Erythroblast (primary cell): ENCODE measurements around the gene FBXL7.

Experiments
- DNase-seq, 2 experiments: peaks; one replicate each; lab custom pipeline; 2025; lab: John Stamatoyannopoulos, UW
- GATA1 ChIP-seq: IDR thresholded peaks from 2 replicates; pipeline ENCODE4 v1.6.1; 2011; ENCODE audit warnings: low read depth, mild to moderate bottlenecking, control low read depth, low read length, moderate library complexity
- POLR2A ChIP-seq: IDR thresholded peaks from 2 replicates; pipeline ENCODE4 v1.6.1; 2011; ENCODE audit warnings: mild to moderate bottlenecking, low read length

Gene FBXL7

DNA sequence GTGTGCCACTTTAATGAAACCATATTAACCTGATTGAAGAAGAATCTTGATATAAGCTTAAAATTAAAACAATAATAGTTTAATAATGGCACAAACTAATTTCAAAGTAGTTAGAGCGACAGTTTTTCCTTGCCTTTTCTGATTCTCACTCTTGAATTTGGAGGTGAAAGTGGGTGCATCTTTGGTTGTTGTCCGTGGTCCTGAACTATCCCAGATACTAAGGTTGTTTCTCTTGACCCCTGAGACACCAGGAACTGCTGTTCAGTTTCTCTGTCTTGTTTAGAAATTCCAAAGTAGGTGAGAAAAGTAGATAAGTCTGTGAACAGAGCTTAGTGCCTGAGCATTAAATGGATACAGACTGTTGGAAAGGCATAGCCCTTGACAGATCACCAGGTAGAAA, 274.7 kb downstream of the FBXL7 start:
- TF ChIP-seq GATA1, result no peak
- TF ChIP-seq POLR2A, result no peak
- DNase-seq, result no peak

DNA sequence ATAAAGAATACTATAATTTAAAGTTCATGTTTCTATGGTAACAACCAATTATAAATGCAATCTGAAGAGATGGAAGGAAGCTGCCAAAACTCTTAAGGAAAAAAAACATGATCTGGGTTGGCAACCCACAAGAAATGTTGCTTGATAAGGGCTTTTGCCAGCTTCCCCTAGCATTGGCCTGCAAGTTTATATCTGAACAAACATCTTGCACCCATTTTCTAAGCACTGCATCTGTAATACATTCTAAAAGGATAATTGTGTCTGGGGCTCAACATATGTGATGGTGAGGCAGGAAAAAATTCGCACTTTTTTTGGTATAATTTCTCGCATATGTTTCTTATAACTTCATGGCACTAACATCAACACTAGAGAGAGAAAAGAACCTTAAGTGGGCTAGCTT, 276.4 kb downstream of the FBXL7 start:
- TF ChIP-seq GATA1 (no peak), POLR2A (no peak)
- DNase-seq, result no peak

DNA sequence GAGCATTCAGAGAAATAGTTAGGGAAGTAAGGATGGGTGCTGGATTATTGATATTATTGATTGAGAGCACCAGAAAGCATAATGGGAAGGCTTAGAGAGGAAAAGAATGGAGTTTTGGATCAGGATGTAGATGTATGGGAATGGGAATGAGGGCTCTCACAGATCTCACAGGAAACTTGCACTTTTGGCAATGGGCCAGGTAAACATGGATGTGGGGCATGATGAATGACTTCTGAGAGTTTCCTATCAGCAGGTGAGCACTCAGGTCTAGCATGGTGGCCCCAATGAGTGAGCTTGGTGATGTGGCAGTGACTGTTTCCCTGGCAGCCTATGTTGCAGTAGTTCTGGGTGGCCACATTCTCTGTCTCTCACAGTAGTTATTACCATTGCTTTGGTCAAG, 283.8 kb downstream of the FBXL7 start:
- DNase-seq, result no peak
- no peak for TF ChIP-seq GATA1
- no peak for TF ChIP-seq POLR2A

DNA sequence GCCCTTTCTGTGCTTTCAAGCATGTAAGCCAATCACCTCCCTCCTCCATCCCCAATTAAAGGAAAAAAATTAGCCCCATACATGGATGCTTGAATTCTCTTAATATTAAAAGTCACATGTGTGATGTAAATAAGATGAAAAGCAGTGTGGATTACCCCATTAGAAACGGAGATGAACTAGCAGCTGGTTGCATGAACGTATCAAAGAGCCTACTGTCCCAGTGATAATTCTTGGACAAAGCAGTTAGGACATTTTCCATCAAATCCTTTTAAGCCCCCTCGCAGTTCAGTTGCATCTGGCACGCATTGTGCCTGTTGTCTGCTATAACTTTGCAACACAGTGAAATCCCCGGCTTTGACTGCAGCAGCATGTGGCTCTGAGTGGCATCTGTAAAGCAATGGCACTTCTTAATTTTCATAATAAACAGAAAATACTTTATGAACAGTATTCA, 285.6 kb downstream of the FBXL7 start:
- no peak for DNase-seq
- no peak for TF ChIP-seq POLR2A
- TF ChIP-seq GATA1, result no peak

DNA sequence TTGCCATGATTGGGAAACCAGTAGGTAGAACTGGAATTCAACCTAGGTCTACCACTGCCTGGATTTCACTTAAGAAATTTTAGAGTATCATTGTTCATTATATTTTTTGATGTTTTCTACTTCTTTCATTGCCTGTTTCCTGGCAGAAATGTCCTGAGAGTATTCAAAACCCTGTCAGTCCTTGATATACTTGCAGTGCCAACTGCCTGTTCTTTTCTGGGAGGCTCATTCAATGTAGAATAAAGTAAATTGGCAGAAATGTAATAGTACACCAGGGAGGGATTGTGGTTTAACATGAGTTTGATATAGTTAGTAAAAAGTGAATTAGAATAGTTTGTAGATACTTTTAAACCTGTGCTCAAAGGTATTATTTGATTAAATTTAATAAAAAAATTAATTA, 286.3 kb downstream of the FBXL7 start:
- no peak for DNase-seq
- TF ChIP-seq POLR2A (no peak), GATA1 (no peak)

DNA sequence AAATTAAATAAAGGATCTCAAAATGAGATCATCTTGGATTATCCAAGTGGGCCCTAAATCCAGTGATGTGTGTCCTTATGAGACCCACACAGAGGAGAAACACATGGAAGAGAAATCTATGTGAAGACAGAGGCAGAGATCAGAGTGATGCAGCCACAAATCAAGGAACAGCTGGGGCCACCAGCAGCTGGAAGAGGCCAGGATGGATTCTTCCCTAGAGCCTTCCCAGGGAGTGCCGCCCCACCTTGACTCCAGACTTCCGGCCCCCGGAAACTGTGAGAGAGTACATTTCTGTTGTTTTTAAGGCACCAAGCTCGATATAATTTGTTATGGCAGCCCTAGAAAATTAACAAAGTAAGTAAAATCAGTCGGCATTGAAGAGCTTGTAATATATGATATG, 286.9 kb downstream of the FBXL7 start:
- no peak for DNase-seq
- TF ChIP-seq POLR2A (no peak), GATA1 (no peak)

DNA sequence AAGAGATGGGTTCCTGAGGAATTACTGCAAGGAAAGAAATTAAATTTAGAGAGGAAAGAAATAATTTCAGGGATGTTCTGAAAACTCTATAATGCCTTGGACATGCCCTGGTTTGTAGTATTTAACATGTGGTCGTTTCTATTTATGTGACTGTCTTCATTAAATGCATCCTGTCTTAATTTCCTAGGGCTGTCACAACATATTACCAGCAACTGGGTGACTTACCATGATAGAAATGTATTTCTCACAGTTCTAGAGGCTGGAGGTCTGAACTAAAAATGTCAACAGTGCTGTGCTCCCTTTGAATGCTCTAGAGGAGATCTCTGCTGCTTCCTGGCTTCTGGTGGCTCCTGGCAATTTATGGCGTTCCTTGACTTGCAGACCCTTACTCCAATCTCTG, 287.7 kb downstream of the FBXL7 start:
- no peak for DNase-seq
- TF ChIP-seq GATA1 (no peak), POLR2A (no peak)

DNA sequence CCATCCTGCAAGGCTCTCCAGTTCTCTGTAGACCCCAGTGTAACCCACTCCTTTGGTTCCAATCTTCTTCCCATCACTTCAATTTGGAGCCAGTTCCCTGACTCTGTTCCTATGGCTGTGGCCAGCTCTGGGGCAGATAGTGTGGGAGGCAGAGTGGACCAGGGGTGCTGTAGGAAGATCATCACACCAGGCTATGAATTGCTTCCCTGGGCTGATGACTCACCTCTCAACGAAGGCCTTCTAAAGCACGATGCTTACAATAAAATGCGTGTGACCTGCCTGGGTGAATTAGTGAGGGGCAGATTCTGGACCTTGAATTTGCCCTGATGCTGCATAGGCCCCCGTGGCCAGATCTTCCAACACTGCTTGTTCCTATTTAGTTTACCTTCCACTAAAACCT, 289.7 kb downstream of the FBXL7 start:
- no peak for DNase-seq
- TF ChIP-seq GATA1, result no peak
- no peak for TF ChIP-seq POLR2A

DNA sequence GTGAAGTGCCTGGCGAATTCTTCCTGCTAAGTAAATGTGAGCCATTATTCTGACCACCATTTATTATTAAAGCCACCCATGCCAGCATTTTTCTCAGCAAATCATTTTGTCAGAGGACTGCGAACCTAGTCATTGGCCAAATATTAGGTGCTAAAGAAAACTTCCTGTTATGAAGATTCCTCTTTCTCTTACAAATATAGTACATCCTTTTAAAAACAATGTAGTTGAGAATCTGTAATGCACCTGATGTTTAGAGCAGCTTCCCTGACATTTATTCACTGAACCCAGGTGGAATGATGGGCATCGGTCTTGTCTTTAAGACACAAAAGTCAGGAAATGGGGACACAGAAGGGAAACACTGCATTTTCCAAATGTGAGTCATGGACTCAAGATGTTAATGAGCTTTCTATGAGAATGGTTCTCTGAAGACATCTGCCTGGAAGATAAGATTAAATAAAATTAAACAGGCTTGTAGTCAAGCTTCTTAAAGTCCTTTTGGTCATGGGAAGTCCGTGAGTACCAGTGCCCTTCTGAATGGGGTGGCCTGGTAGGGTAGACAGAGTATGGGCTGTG, 290.6 kb downstream of the FBXL7 start:
- DNase-seq, result no peak
- TF ChIP-seq POLR2A, result no peak
- no peak for TF ChIP-seq GATA1

DNA sequence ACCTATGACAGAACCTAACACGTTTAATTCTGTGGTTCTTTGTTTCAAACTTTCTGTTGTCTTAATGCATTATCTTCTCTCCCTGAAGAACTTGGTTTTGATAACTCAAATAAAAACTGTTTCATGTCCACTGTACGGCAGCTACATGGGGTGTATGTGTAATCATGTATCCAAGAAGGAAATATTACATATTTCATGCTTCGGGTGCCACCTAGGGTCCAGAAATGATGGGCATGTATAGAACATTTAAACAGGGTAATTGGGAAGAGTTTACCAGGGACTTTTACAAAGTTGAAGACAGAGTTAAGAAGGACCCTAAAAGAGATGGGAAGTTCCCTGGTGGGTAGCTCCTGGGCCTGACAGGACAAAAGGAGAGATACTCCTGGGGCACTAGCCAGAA, 291.3 kb downstream of the FBXL7 start:
- no peak for TF ChIP-seq GATA1
- TF ChIP-seq POLR2A, result no peak
- DNase-seq, result no peak

DNA sequence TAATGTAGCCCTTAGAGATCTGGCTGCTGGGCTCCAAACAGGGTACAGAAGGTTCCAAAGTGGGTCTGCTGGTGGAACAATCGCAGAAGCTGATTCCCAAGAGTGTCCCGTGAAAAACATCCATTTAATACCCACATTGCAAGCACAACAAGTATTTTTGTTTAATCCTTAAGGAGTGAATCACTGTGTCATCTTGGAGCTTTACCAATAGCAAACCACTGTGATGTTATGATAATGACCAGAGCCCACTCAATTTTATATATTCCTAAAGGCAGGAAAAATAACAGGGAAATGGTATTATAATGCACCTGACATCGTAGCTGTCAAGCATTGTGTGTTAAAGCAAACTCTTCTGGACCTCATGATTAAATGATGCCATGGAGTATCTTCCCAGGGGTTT, 291.9 kb downstream of the FBXL7 start:
- no peak for TF ChIP-seq GATA1
- no peak for TF ChIP-seq POLR2A
- DNase-seq, result no peak

DNA sequence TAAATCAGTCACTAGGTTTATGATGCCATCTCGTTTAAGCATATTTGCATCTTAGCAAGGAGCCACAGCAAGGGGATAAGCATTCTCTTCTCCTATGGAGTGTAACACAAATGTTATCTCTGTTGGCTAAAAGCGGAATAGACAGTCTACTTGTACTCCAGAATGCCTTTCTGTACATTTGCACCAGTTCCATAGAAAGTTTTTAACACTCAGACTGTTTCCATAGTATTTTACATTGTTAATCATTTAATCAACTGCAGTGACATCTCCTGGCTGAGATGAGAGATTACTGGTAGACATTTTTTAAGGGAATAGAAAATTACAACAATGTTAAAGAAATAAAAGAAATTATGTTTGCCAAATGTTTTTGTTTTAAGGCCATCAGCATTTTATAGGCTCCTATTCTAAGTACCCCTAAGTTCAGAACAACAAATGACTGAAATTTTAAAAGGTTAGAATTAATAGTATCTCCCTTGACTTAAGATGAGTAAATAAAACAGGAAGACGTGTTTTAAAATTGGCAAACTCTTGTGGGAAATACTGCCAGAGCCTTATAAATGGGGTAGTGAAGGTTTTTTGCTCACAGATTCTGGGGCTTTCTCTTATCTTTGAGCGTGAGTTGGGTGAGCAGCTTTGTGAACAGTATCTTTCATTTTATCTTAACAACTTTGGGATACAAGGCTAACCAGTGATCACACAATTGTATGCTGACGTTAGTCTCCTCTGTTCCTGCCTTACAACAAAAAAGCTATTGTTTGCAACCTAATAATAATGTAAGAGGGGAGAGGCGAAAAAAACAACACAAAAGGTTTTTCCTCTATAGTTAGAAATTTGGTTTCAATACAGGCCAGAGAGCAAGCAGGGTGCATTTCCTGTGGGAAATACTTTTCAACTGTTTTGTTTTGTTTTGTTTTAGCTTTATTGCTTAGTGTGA, 294.3 kb downstream of the FBXL7 start:
- no peak for TF ChIP-seq GATA1
- TF ChIP-seq POLR2A, result no peak
- no peak for DNase-seq

DNA sequence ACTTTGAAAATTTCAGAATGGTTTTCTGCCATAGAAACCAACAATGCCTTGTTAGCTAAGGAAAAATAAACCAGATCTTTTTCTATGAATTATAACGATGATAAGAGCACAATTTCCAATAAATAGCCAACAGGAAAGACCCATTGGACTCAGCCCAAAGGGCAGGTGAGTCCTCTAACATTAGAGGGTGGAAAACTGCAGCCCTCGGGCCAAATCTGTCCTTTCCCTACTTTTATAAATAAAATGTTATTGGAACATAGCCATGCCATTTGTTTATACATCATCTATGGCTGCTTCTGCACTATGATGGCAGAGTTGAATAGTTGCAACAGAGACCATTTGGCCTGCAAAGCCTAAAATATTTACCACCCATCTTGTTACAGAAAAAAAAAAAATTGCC, 296.1 kb downstream of the FBXL7 start:
- TF ChIP-seq GATA1, result no peak
- TF ChIP-seq POLR2A, result no peak

DNA sequence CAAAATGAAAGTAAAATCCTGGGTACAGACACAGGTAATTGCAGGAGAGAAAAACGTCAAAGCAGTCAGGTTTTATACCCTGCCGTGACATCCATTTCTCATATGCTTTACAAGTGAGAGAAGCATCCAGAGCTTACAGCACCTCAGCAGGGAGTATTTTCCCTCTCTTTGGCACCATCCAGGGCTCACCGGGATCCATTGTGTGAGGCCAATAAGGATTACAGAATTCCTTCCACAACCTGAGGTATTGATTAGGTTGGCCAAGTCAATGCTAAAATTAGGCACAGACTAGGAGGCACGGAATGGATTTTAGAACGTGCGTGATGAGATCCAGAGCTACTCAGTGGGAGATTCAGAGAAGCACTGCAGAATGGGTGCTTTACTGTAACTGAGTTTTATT, 296.6 kb downstream of the FBXL7 start:
- TF ChIP-seq POLR2A (no peak), GATA1 (no peak)
- DNase-seq, result no peak

More for the DNA sequence above, 296.1 kb downstream of the FBXL7 start:
- DNase-seq, result no peak
